Panc1 (cell line): ENCODE data around the gene BICD1. TPM values are rescaled to one million over a fixed set of nuclear protein-coding genes. Genes with fewer than 3 reads are reported as not detected.

Source experiments
- ATAC-seq: fragments of 200-7000 bp; cut with Tn5 transposase; 2 replicates; pipeline ENCODE4 v1.9.1; 2020; ENCODE audit warnings: mild to moderate bottlenecking, moderate library complexity
- BruUV-seq: library from RNA; stranded (reverse); fragments of 400-500 nt; replicated peaks from 2 replicates; lab custom pipeline; 2021; lab: Mats Ljungman, UMichigan
- CTCF ChIA-PET: fragments of 300-600 bp; sonication (Branson Sonifier 250); formaldehyde crosslinking; loops from one replicate; lab custom pipeline; 2022; ENCODE audit warnings: antibody characterized with exemption; lab: Charles Lee
- POLR2A ChIA-PET: fragments of 300-600 bp; sonication (Branson Sonifier 250); formaldehyde crosslinking; loops from one replicate; lab custom pipeline; 2022; ENCODE audit warnings: antibody characterized with exemption; lab: Charles Lee
- DNase-seq: peaks from one replicate; pipeline ENCODE4 v3.0.0-alpha.2; 2010; ENCODE audit warnings: low read depth, low spot score
- H3K27ac ChIP-seq: 2 replicates; pipeline ENCODE4 v1.5.1; 2011; ENCODE audit warnings: mild to moderate bottlenecking, low read length, inconsistent platforms
- H3K27me3 ChIP-seq: fragments of 200-500 bp; sonication (Bioruptor generic); 2 replicates; pipeline ENCODE4 v1.6.0; 2014; ENCODE audit warnings: low read length, inconsistent platforms; ENCODE audit not compliant: control insufficient read depth, insufficient read depth
- H3K36me3 ChIP-seq: fragments of 200-500 bp; sonication (Bioruptor generic); 2 replicates; pipeline ENCODE4 v1.5.1; 2014; ENCODE audit warnings: inconsistent platforms, mild to moderate bottlenecking, low read length, moderate library complexity; ENCODE audit not compliant: control insufficient read depth, insufficient read depth
- H3K4me1 ChIP-seq: 2 replicates; pipeline ENCODE4 v1.5.1; 2011; ENCODE audit warnings: inconsistent platforms, mild to moderate bottlenecking, low read length, moderate library complexity; ENCODE audit not compliant: control insufficient read depth, insufficient read depth
- H3K4me3 ChIP-seq, 2 experiments: 2 replicates each; pipeline ENCODE4 v1.5.1; 2011 to 2012; ENCODE audit warnings: low read depth in 2 of 2, low read length in 2 of 2, mild to moderate bottlenecking in 2 of 2, inconsistent platforms in 1 of 2, moderate library complexity in 1 of 2
- H3K9me3 ChIP-seq: fragments of 200-500 bp; sonication (Bioruptor generic); 2 replicates; pipeline ENCODE4 v1.5.1; 2014; ENCODE audit warnings: low read depth, mild to moderate bottlenecking, inconsistent platforms, low read length, moderate library complexity; ENCODE audit not compliant: control insufficient read depth, insufficient read depth
- CTCF ChIP-seq: fragments of 450-650 bp; IDR thresholded peaks from 2 replicates; pipeline ENCODE4 v1.5.1; 2017; ENCODE audit warnings: mild to moderate bottlenecking
- POLR2AphosphoS5 ChIP-seq: IDR thresholded peaks from 2 replicates; pipeline ENCODE4 v1.6.1; 2012; ENCODE audit warnings: mild to moderate bottlenecking, low read depth, low read length, moderate library complexity
- REST ChIP-seq, 2 experiments: IDR thresholded peaks; 2 replicates each; pipeline ENCODE4 v1.6.1; 2011 to 2012; ENCODE audit warnings: low read depth in 2 of 2, control low read depth in 1 of 2, low read length in 1 of 2, mild to moderate bottlenecking in 1 of 2, moderate library complexity in 1 of 2; ENCODE audit not compliant: insufficient read depth in 1 of 2
- SIN3A ChIP-seq: IDR thresholded peaks from 2 replicates; pipeline ENCODE4 v1.6.1; 2012; ENCODE audit warnings: low read depth, mild to moderate bottlenecking, low read length, moderate library complexity, borderline replicate concordance; ENCODE audit not compliant: insufficient read depth
- TCF7L2 ChIP-seq: IDR thresholded peaks from 2 replicates; pipeline ENCODE4 v1.6.1; 2011; ENCODE audit warnings: mild to moderate bottlenecking, low read depth, low read length, inconsistent platforms
- in situ Hi-C: cut with HindIII; loops from 2 replicates; pipeline ENCODE4 v1.10.0; 2016; ENCODE audit warnings: low sequenced_read_pairs, low pct_unique_long_range_greater_than_20kb
- intact Hi-C: fragments of 100-400 bp; cut with micrococcal nuclease; formaldehyde crosslinking; loops from one replicate; pipeline ENCODE4 v1.10.0; 2022; ENCODE audit not compliant: unreplicated experiment
- total RNA-seq: library from RNA; stranded (reverse); gene quantifications from one replicate; pipeline ENCODE4 v1.2.1, GENCODE V29; 2021; ENCODE audit not compliant: unreplicated experiment

The BICD1 gene
- total RNA-seq, 1 experiment from 2014 or later: 40.0 TPM

GRCh38 chr12:32170437-32170998, 63.9 kb downstream of the BICD1 start:
- in situ Hi-C loops: no loop called here
- BruUV-seq: no TSS peak
- ChIA-PET POLR2A (no interaction called here), CTCF (no interaction called here)
- H3K36me3 ChIP-seq: no peaks in the 10 kb centered on the region
- intact Hi-C loops: no loop called here
- H3K27ac ChIP-seq: no peak overlapping the region
- no peak for TF ChIP-seq TCF7L2
- TF ChIP-seq SIN3A: no peak
- H3K4me1 ChIP-seq: no peaks in the 10 kb centered on the region
- no peak overlapping the region for H3K4me3 ChIP-seq
- no peaks in the 10 kb centered on the region for H3K9me3 ChIP-seq
- H3K27me3 ChIP-seq: no peaks in the 10 kb centered on the region
- DNase-seq: no peak
- no peak for ATAC-seq

DNA sequence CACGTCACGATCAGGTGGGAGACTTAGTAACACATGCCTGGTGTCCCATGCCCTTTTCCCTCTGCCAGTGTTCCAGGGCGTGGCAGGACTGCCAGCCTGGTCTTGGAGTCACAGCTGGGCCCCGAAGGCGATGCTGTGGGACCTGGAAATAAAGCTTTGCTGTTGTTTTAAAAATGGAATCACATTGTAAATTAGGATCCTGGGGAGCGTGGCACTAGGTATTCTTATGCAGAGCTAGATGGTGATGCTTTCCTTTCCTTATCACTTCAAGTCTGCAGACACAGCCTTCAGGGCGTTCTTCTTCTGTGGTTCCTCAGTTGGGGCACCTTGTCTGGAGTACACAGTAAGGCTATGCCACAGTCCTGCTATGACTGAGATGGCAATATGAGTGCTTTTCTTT, 64.6 kb downstream of the BICD1 start:
- ChIA-PET POLR2A (no interaction called here), CTCF (no interaction called here)
- BruUV-seq: no TSS peak
- ATAC-seq (no peak), DNase-seq (no peak)
- in situ Hi-C loops: no loop called here
- H3K27me3 ChIP-seq: no peaks in the 10 kb centered on the region
- TF ChIP-seq POLR2AphosphoS5: no peak
- no peak for TF ChIP-seq TCF7L2
- TF ChIP-seq CTCF: no peak
- TF ChIP-seq REST (IDR thresholded peaks at IDR 0.05; ENCODE audit: insufficient read depth in 1 of 2, low read depth in 2 of 2, low read length in 1 of 2): no peak
- no peak for TF ChIP-seq SIN3A
- intact Hi-C loops: no loop called here
- H3K4me3 ChIP-seq: no peak overlapping the region
- no peak overlapping the region for H3K27ac ChIP-seq
- H3K36me3 ChIP-seq: no peaks in the 10 kb centered on the region
- no peaks in the 10 kb centered on the region for H3K9me3 ChIP-seq
- H3K4me1 ChIP-seq: no peaks in the 10 kb centered on the region

- intact Hi-C loops: no loop called here
- CTCF ChIA-PET: no interaction called here
- TF ChIP-seq TCF7L2 (no peak), CTCF (no peak), POLR2AphosphoS5 (no peak), SIN3A (no peak), REST (IDR thresholded peaks at IDR 0.05; ENCODE audit: insufficient read depth in 1 of 2, low read depth in 2 of 2, low read length in 1 of 2) (no peak)
These were observed 70.0 kb downstream of the BICD1 start for GRCh38 chr12:32176606-32177005.

More at GRCh38 chr12:32176606-32177005, 70.0 kb downstream of the BICD1 start:
- H3K36me3 ChIP-seq: no peaks in the 10 kb centered on the region
- H3K27me3 ChIP-seq: no peaks in the 10 kb centered on the region
- H3K9me3 ChIP-seq: no peaks in the 10 kb centered on the region
- no peak overlapping the region for H3K4me3 ChIP-seq
- in situ Hi-C loops: no loop called here
- no peak overlapping the region for H3K27ac ChIP-seq
- DNase-seq (no peak), ATAC-seq (no peak)
- H3K4me1 ChIP-seq: no peaks in the 10 kb centered on the region
- POLR2A ChIA-PET: no interaction called here
- no TSS peak for BruUV-seq
